HG02943 (cell line): ENCODE measurements around the gene NDST1.

ENCODE experiments used
- ATAC-seq: cut with Tn5 transposase; IDR thresholded peaks from one replicate; pipeline ENCODE4 v1.9.1; 2021; ENCODE audit warnings: mild to moderate bottlenecking, low read depth, moderate library complexity; ENCODE audit not compliant: unreplicated experiment

The NDST1 gene

GRCh38 chr5:150540615-150541396 is 32.9 kb downstream of the NDST1 start:
- ATAC-seq, result no peak

GRCh38 chr5:150541397-150541675 is 33.4 kb downstream of the NDST1 start:
- no peak for ATAC-seq

- no peak for ATAC-seq
Measured at GRCh38 chr5:150541895-150542294, 34.0 kb downstream of the NDST1 start.

DNA sequence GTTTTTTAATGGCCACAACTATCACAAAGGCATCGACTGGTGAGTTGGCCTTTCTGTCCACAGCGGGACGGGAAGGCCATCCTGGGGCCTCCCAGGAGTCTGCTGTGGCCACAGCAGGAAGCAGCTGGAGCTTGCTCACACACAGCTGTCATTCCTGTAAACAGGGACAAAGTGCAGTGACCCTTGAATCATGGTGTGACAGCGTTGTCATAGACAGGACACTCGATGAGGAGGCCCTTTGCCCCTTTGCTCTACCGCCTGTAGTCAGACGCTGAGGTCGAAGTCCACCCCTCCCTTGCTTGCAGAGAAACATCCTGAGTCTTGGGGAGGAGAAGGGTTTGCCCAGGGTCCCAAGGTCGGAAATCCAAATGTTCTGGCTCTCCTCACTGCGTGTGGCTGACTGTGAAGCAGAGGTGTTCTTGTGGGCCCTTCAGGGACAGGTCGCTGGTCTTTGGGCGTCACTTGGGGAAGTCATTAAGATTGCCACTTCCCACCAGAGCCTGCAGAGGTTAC is 35.1 kb downstream of the NDST1 start:
- ATAC-seq, result no peak

DNA sequence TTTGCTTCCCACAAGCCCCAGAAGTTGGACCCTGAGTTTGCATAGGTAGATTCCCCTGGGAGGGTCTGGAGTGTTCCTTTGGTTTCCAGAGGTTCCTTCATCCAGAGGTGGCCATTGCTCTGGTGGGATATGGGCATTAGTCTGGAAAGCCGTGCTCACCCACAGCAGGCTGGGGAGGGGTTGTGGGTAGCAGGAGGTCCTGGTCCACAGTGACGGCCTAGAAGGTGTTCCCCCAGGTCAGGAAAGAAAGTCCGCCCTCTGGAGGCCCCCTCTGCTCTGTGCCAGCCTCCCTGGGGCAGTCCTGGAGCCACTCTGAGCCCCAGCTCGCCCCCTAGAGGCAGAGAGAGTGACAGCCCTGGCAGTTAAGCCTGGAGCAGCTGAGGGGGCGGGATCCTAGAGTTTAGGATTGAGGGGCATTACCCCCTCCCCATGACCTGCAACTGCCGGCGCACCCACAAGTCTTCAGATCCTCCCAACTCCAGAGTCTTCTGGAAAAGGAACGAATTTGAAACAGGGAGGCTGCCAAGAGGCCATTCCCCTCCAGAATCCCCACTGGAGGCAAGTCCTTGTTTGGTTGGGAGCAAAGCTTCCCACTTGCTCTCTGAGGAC is 36.8 kb downstream of the NDST1 start:
- ATAC-seq, result no peak

- ATAC-seq, result no peak
Measured at GRCh38 chr5:150545246-150545645, 37.3 kb downstream of the NDST1 start.

DNA sequence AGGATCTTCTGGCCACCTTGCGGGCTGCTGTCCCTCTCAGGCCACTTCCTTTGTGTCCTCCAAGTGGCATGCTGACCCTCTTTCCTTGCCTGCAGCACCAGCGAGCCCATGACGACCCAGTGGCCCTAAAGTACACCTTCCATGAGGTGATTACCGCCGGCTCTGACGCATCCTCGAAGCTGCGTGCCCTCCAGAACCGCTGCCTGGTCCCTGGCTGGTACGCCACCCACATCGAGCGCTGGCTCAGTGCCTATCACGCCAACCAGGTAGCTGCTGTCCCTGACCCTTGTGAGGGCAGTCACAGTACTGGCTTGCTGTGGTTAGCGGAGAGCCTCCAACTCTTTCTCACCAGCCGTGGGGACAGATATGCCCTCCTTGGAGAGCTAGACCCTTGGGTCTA is 40.2 kb downstream of the NDST1 start:
- no peak for ATAC-seq

- no peak for ATAC-seq
Measured at GRCh38 chr5:150549735-150550134, 41.8 kb downstream of the NDST1 start.

GRCh38 chr5:150550286-150550685 is 42.4 kb downstream of the NDST1 start:
- no peak for ATAC-seq

- no peak for ATAC-seq
Measured at GRCh38 chr5:150551066-150551465, 43.1 kb downstream of the NDST1 start.

DNA sequence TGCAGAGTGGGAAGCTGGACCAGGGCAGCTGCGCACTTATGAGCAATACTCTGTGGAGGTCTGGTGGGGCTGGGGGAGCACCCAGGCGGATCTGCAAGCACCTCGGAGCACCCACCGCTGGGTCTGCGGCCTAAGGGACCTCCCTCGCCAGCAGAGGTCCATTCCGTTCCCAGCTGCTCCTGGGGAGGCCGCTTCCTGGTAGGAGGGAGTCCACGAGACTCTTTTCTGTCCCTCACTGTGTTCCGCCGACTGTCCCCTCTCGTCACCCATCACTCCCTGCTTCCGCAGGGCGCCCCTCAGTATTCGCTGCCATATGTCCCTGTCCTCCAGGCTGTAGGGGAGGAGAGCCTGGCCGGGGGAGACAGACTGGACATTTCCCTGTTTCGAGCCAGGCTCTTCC is 45.5 kb downstream of the NDST1 start:
- no peak for ATAC-seq

- no peak for ATAC-seq
Measured at GRCh38 chr5:150553911-150554310, 46.0 kb downstream of the NDST1 start.

DNA sequence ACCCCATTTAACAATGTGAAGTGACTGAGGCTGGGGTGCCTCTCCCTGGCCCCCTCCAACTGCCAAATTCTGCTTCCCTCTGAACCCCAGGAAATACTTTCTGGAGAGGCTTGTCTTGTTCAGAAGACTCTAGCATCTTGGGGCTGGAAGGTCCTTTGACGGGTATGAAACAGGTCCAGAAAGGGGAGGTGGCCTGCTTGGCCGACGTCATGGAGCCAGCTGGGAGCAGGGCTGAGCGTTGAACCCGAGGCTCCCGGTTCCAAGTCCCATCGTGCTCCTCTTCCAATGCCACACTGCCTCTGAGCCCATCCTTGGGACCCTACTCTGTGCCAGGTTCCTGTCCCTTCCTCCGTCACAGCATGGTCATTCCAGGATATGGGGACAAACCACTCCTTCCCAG is 46.9 kb downstream of the NDST1 start:
- no peak for ATAC-seq

DNA sequence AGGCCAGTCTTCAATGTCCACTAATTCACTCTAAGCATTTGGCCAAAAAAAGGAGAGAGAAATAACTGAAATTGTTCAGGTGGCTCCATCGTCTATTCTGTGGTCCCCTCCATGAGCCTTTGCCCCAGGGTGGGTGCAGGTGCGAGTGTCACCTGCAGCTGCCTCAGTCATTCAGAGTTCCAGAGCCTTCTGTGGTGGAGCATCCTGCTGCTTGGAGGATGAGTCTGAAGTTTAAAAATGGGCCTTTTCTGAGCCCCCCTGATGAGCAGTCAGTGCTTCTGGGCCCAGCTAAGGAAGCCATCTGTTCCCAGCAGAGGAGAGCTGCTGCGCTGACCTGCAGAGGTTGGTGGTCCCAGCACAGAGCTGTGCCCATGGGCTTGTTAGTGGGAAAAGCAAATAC is 48.2 kb downstream of the NDST1 start:
- no peak for ATAC-seq

DNA sequence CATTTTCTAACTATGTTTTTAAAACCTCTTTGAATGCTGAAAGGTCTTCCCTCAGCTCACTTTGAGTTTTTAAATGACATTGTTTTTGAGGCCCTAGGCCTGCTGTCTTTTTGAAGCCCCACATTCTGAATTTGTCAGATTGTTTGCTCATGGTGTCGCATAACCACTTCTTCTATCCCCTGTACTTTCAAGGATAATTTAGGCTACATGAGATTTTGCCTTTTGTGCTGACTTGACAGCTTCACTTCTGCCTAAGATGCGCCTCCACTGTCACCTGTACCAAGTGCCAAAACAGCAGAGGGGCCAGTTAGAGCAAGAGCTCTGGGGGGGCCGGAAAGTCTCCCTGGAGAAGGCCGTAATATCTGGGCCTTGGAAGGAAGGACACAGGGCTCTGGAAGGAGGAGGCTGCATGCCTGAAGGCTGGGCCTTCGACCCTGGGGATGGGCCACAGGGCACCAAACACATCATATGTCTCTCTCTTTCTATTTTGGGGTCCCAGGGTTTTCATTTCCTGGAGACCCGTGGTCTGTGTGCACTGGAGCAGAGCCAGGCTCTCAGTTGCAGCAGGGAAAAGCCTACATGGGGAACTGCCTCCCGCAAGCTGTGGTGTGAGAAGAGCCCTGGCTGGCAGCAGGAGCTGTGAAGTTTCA is 49.1 kb downstream of the NDST1 start:
- no peak for ATAC-seq

GRCh38 chr5:150557509-150557872 is 49.6 kb downstream of the NDST1 start:
- no peak for ATAC-seq

GRCh38 chr5:150558088-150558621 is 50.2 kb downstream of the NDST1 start:
- no peak for ATAC-seq

DNA sequence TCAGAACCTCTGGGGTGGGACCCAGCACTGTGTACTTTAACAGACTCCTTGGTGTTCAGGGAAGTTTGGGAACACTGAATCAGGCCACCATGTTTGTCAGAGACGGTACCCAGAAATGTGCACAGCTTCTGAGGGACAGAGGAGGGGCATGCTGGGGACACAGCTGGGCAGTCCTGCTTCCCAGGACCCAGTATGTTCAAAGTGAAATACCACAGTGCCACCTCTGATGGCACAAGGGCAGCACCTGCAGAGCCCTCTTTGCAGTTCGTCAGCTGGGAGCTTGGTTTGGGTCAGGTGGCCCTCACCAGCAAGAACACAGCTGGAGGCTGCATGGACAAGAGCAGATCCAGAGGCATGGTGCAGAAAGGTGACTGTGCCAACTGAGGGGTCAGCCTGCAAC is 51.2 kb downstream of the NDST1 start:
- ATAC-seq, result no peak

DNA sequence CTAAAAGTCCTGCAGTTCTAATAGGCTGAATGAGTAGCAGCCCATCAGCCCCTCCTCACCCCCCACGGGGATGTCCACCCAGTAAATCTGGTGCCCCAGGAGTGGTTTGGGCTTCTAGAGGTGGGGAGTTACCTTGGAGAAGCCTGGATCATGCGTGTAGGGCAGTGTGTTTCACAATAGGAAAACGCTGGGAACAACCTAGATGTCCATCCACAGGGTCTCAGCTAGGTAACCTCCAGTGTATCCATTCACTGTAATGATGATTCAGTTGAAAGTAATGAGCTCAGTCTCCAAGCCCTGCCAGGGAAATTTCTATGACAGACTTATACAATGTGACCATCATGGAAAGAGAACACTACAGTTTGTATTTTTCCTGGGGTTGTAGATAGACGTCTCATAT is 51.8 kb downstream of the NDST1 start:
- ATAC-seq, result no peak

DNA sequence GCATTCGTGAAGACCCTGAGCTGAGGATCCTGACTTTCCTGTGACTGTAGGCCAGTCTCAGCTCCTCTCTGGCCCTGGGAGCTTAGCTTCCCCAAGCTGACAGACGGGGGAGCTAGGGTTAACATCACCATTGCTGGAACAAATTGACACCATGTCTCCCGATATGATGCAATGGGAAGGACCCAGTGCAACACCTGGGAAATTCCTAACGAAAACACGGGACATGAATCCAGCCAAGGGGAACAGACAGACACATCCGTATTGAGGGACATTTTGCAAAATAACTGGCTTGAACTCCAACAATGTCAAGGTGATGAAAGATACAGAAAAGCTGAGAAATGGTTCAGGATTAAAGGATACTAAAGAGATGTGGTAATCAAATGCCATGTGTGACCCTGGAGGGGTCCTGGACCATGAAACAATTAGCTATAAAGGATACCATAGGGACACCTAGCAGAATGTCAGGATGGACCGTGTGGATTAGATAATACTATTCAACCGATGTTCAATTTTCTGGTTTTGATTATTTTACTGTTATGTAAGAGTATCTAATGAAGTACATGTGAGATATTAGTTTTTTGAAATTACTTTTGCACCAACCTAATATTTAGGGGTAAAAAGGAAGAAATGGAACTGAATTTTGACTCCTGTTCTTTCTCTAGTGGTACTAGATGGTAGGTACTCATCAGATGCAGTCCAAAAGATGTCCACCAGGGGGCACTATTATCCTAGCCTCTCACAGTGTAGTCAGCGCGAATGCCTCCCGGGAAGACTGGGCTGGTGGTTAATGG is 52.7 kb downstream of the NDST1 start:
- peak; percentile 81 for ATAC-seq

DNA sequence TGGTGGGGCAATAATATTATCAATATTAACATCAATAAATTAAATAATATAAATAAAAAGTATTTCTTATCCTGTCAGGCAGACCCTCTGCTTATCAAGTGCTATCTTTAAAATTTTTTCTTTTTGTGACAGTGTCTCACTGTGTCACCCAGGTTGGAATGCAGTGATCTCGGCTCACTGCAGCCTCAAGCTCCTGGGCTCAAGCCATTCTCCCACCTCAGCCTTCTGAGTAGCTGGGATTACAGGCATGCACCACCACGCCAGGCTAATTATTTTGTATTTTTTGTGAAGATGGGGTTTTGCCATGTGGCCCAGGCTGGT is 53.2 kb downstream of the NDST1 start:
- ATAC-seq, result no peak
